LNCaP clone FGC (cell line): ENCODE data around the gene ABHD8.

Source experiments
- DNase-seq: peaks from one replicate; pipeline ENCODE4 v3.0.0-alpha.2; 2011; ENCODE audit warnings: low read depth
- H3K4me3 ChIP-seq: 2 replicates; pipeline ENCODE4 v1.5.1; 2011; ENCODE audit warnings: mild to moderate bottlenecking, low read depth, low read length, control low read depth
- TF ChIP-seq, protein P1 (sequence below): IDR thresholded peaks from 2 replicates; pipeline ENCODE4 v1.5.1; 2012; ENCODE audit warnings: mild to moderate bottlenecking; ENCODE audit not compliant: control insufficient read depth, insufficient read depth; ENCODE audit errors: extremely low read depth

The ABHD8 gene

GRCh38 chr19:17319473-17320238 lies 16.4 kb upstream of the ABHD8 start:
- TF ChIP-seq, protein P1, sequence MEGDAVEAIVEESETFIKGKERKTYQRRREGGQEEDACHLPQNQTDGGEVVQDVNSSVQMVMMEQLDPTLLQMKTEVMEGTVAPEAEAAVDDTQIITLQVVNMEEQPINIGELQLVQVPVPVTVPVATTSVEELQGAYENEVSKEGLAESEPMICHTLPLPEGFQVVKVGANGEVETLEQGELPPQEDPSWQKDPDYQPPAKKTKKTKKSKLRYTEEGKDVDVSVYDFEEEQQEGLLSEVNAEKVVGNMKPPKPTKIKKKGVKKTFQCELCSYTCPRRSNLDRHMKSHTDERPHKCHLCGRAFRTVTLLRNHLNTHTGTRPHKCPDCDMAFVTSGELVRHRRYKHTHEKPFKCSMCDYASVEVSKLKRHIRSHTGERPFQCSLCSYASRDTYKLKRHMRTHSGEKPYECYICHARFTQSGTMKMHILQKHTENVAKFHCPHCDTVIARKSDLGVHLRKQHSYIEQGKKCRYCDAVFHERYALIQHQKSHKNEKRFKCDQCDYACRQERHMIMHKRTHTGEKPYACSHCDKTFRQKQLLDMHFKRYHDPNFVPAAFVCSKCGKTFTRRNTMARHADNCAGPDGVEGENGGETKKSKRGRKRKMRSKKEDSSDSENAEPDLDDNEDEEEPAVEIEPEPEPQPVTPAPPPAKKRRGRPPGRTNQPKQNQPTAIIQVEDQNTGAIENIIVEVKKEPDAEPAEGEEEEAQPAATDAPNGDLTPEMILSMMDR, result no peak
- DNase-seq, result no peak
- H3K4me3 ChIP-seq, result no peak overlapping the region

- H3K4me3 ChIP-seq, result no peak overlapping the region
- DNase-seq, result no peak
- TF ChIP-seq, protein P1, result no peak
These were observed 15.7 kb upstream of the ABHD8 start for GRCh38 chr19:17318966-17319365.

DNA sequence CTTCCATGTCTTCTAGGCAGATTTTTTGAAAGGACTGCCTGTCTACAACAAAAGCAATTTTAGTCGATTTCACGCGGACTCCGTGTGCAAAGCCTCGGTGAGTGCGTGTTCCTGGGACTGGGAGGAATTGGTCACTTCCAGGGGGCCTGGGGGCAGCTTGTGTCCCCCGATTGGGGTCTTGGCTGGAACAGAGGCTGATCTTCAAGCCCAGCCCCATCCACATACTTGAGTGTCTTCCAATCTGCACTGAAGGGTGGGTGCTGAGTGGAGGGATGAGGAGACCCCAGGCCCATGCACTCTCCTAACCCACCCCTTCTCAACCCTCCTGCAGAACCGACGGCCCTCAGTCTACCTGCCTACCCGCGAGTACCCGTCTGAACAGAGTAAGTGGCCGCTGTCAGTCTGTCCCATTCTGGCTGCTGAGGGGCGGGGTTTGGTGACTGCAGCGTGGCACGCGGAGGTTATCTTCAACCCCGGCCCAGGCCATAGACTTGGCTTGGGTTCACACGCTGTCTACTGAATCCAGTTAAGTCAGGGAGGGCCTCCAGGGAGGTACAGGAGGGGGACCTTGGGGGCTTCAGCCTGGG lies 10.9 kb upstream of the ABHD8 start:
- H3K4me3 ChIP-seq, result no peak overlapping the region
- DNase-seq, result no peak
- TF ChIP-seq, protein P1, result no peak

DNA sequence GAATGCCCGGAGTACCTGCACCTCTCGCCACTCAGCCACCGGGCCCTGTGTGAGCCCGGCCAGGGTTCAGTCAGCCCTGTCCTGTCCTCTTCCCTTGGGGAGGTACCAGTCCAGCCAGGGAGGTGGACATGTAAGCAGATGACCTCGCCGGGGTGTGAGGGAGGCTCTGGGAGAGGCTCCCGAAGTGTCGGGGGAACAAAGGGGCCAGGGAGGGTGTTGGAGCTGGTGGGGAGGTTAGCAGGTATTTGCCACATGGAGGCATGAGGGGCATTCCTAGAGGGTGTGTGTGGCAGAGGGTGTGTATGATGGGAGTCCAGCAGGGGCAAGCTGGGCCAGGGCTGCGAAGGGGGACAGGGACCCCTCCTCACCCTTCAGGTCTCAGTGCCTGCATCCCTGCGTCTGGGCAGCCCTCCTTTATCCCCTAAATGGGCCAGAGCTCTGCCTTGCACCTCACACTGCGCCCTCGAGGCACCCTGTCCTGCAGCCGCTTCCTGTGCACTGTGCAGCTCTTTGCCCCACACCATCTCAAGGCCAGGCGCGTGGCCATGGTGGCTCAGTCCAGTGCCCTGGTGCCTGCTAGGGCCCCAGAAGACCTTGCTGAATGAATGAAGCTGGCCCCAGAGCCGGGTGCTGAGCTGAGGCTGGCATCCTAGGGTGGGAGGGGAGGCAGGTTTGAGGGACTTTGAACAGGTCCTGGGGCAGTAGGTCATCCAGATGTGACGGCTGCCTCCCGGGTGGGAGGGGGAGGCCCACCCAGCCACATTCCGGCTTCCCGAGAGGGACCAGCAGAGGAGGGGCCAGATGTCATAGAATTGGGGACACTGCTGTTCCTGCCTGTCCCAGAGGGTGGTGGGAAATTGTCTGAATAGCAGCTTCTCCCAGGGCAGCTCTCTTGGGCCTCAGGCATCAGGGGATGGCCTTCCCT lies 9.2 kb upstream of the ABHD8 start:
- no peak for DNase-seq
- TF ChIP-seq, protein P1, result no peak
- no peak overlapping the region for H3K4me3 ChIP-seq

DNA sequence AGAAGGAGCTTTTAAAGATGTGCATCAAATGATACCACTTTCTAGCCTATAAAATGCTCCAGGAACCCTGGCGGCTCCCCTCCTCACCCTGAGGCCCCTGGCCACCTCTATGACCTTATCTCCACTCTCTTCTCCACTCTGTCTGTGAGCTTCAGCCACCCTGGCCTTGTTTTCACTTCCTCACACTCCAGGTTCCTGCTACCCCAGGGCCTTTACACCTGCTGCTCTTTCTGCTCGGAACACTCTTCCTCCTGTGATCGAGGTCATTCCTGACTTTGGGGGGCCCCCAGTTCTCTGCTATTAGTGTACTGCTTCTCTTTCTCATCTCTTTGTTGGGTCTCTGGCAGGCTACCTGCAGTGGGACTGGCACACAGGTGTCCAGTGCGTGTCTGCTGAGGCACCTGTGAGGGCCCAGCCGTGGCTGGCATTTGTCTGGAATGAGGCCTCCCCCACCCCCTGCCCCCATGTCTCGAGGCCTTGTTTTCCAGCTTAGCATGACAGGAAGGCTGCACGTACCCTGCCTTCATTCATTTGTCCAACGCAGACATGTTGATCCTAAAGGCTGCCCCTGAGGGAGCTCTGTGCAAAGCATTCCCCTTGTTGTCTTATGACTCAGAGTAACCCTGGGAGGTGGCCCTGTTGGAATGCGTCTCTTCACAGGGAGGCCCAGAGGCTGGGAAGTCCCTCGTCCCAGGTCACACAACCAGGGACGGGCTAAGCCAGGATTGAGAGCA lies 8.4 kb upstream of the ABHD8 start:
- H3K4me3 ChIP-seq, result no peak overlapping the region
- no peak for DNase-seq
- TF ChIP-seq, protein P1, result no peak

GRCh38 chr19:17309965-17310461 lies 6.8 kb upstream of the ABHD8 start:
- DNase-seq, result no peak
- TF ChIP-seq, protein P1, result no peak
- peak overlapping the region; percentile 97 for H3K4me3 ChIP-seq
